Testis (tissue), 2 donors: Measurements from ENCODE around the gene MYH11.

Experiments used
- POLR2A ChIP-seq: fragments of 450-650 bp; IDR thresholded peaks from one replicate; pipeline ENCODE4 v1.6.1; 2017; ENCODE audit warnings: antibody characterized with exemption, mild to moderate bottlenecking, moderate library complexity
- TF ChIP-seq, protein P1 (sequence below), 3 experiments: fragments of 450-650 bp in 2 of 3; fragments of 200-600 bp in 1 of 3; sonication (generic) in 1 of 3; IDR thresholded peaks; one replicate each; pipeline ENCODE4 v1.5.1; 2016 to 2019; ENCODE audit warnings: antibody characterized with exemption in 3 of 3, mild to moderate bottlenecking in 2 of 3, moderate library complexity in 1 of 3

DNA sequence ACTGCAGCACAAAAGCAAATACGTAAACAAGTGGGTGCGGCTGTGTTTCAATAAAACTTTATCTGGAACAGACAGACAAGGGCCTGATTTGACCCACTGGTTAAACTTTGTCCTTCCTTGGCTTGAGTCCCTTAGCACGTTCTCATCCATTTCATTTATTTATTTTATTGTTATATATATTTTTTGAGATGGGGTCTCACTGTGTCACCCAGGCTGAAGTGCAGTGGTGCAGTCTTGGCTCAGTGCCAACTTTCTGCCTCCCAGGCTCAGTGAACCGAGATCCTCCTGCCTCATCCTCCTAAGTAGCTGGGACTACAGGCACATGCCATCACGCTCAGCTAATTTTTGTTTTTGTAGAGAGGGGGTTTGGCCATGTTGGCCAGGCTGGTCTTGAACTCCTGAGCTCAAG, 64.3 kb downstream of the MYH11 start:
- TF ChIP-seq, protein P1, sequence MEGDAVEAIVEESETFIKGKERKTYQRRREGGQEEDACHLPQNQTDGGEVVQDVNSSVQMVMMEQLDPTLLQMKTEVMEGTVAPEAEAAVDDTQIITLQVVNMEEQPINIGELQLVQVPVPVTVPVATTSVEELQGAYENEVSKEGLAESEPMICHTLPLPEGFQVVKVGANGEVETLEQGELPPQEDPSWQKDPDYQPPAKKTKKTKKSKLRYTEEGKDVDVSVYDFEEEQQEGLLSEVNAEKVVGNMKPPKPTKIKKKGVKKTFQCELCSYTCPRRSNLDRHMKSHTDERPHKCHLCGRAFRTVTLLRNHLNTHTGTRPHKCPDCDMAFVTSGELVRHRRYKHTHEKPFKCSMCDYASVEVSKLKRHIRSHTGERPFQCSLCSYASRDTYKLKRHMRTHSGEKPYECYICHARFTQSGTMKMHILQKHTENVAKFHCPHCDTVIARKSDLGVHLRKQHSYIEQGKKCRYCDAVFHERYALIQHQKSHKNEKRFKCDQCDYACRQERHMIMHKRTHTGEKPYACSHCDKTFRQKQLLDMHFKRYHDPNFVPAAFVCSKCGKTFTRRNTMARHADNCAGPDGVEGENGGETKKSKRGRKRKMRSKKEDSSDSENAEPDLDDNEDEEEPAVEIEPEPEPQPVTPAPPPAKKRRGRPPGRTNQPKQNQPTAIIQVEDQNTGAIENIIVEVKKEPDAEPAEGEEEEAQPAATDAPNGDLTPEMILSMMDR (IDR thresholded peaks at IDR 0.05): no peak
- TF ChIP-seq POLR2A: no peak
